H9 (cell line): Measurements from ENCODE around the gene SH3RF2. TPM values are rescaled to one million over a fixed set of nuclear protein-coding genes. Genes with fewer than 3 reads are reported as not detected.

ENCODE experiments used
- DNase-seq: peaks from one replicate; pipeline ENCODE4 v3.0.0-alpha.2; 2017
- H2AFZ ChIP-seq: one replicate; pipeline ENCODE4 v1.6.1; 2013; ENCODE audit warnings: mild to moderate bottlenecking, low read length, control low read depth, moderate library complexity
- H2AK5ac ChIP-seq: 2 replicates; pipeline ENCODE4 v1.6.1; 2013; ENCODE audit warnings: low read length, control low read depth, mixed read lengths; ENCODE audit not compliant: insufficient read length
- H2BK120ac ChIP-seq: one replicate; pipeline ENCODE4 v1.6.1; 2013; ENCODE audit warnings: low read depth, mild to moderate bottlenecking, low read length, control low read depth, inconsistent platforms; ENCODE audit not compliant: poor library complexity, severe bottlenecking
- H2BK12ac ChIP-seq: 2 replicates; pipeline ENCODE4 v1.6.1; 2013; ENCODE audit warnings: low read length, control low read depth, mixed read lengths, low read depth; ENCODE audit not compliant: insufficient read length
- H2BK15ac ChIP-seq: 2 replicates; pipeline ENCODE4 v1.6.1; 2013; ENCODE audit warnings: low read depth, low read length, control low read depth
- H2BK20ac ChIP-seq: one replicate; pipeline ENCODE4 v1.6.1; 2013; ENCODE audit warnings: low read depth, mild to moderate bottlenecking, low read length, control low read depth, inconsistent platforms; ENCODE audit not compliant: poor library complexity, severe bottlenecking
- H2BK5ac ChIP-seq: 2 replicates; pipeline ENCODE4 v1.6.1; 2013; ENCODE audit warnings: low read length, control low read depth, mixed read lengths; ENCODE audit not compliant: insufficient read length
- H3K14ac ChIP-seq: 2 replicates; pipeline ENCODE4 v1.6.1; 2013; ENCODE audit warnings: low read length, control low read depth; ENCODE audit not compliant: insufficient read depth
- H3K18ac ChIP-seq: 2 replicates; pipeline ENCODE4 v1.6.1; 2013; ENCODE audit warnings: low read depth, mild to moderate bottlenecking, mixed read lengths, low read length, control low read depth; ENCODE audit not compliant: insufficient read length
- H3K23ac ChIP-seq: 2 replicates; pipeline ENCODE4 v1.6.1; 2013; ENCODE audit warnings: low read length, control low read depth, mixed read lengths, low read depth; ENCODE audit not compliant: insufficient read length
- H3K23me2 ChIP-seq: 2 replicates; pipeline ENCODE4 v1.6.1; 2013; ENCODE audit warnings: low read depth, mild to moderate bottlenecking, mixed read lengths, low read length, control low read depth; ENCODE audit not compliant: insufficient read length, poor library complexity, severe bottlenecking
- H3K27ac ChIP-seq: 2 replicates; pipeline ENCODE4 v1.5.1; 2013; ENCODE audit warnings: low read length, control low read depth, mixed read lengths, low read depth; ENCODE audit not compliant: insufficient read length
- H3K27me3 ChIP-seq: 2 replicates; pipeline ENCODE4 v1.6.1; 2013; ENCODE audit warnings: low read length, control low read depth, inconsistent platforms; ENCODE audit not compliant: insufficient read depth
- H3K4ac ChIP-seq: 2 replicates; pipeline ENCODE4 v1.6.1; 2013; ENCODE audit warnings: low read depth, mild to moderate bottlenecking, control low read depth, inconsistent platforms, low read length, moderate library complexity
- H3K4me1 ChIP-seq: 2 replicates; pipeline ENCODE4 v1.6.1; 2013; ENCODE audit warnings: low read length, control low read depth, inconsistent platforms; ENCODE audit not compliant: insufficient read depth
- H3K4me2 ChIP-seq: 2 replicates; pipeline ENCODE4 v1.6.1; 2013; ENCODE audit warnings: low read length, control low read depth, mixed read lengths; ENCODE audit not compliant: insufficient read length, insufficient read depth
- H3K56ac ChIP-seq: 2 replicates; pipeline ENCODE4 v1.6.1; 2013; ENCODE audit warnings: low read depth, mild to moderate bottlenecking, mixed read lengths, low read length, control low read depth; ENCODE audit not compliant: insufficient read length
- H3K79me1 ChIP-seq: 2 replicates; pipeline ENCODE4 v1.6.1; 2013; ENCODE audit warnings: low read depth, mild to moderate bottlenecking, moderate library complexity, low read length, control low read depth, inconsistent platforms; ENCODE audit not compliant: insufficient read depth, poor library complexity, severe bottlenecking
- H3K79me2 ChIP-seq: 2 replicates; pipeline ENCODE4 v1.6.1; 2013; ENCODE audit warnings: low read length, control low read depth, inconsistent platforms; ENCODE audit not compliant: insufficient read depth
- H3K9ac ChIP-seq: 2 replicates; pipeline ENCODE4 v1.6.1; 2013; ENCODE audit warnings: low read length, control low read depth, mixed read lengths; ENCODE audit not compliant: insufficient read length; ENCODE audit errors: extremely low read depth
- H3K9me3 ChIP-seq: one replicate; pipeline ENCODE4 v1.6.1; 2013; ENCODE audit warnings: low read depth, low read length, inconsistent platforms; ENCODE audit not compliant: control insufficient read depth
- H3T11ph ChIP-seq: one replicate; pipeline ENCODE4 v1.6.1; 2013; ENCODE audit warnings: mild to moderate bottlenecking, low read length, control low read depth, inconsistent platforms
- H4K20me1 ChIP-seq: one replicate; pipeline ENCODE4 v1.6.1; 2013; ENCODE audit not compliant: control insufficient read depth, insufficient read length, insufficient read depth
- H4K5ac ChIP-seq: 2 replicates; pipeline ENCODE4 v1.6.1; 2013; ENCODE audit warnings: low read depth, mild to moderate bottlenecking, mixed read lengths, low read length, control low read depth; ENCODE audit not compliant: insufficient read length
- H4K8ac ChIP-seq: replicated peaks from 2 replicates; pipeline ENCODE4 v1.6.1; 2013; ENCODE audit warnings: low read length, control low read depth, mixed read lengths, low read depth; ENCODE audit not compliant: insufficient read length
- H4K91ac ChIP-seq: 2 replicates; pipeline ENCODE4 v1.6.1; 2013; ENCODE audit warnings: low read depth, mild to moderate bottlenecking, moderate library complexity, mixed read lengths, low read length, control low read depth; ENCODE audit not compliant: insufficient read length
- H3K27ac Mint-ChIP-seq, 3 experiments: 2 replicates in 2 of 3; 3 replicates in 1 of 3; pipeline ENCODE4 v1.8.0; 2020 to 2021; ENCODE audit warnings: mixed read lengths in 3 of 3, mild to moderate bottlenecking in 1 of 3, moderate library complexity in 1 of 3
- H3K27me3 Mint-ChIP-seq: 2 replicates; pipeline ENCODE4 v1.8.0; 2021; ENCODE audit warnings: low read depth, mild to moderate bottlenecking, moderate library complexity, mixed read lengths
- H3K36me3 Mint-ChIP-seq, 3 experiments: 2 replicates in 2 of 3; 3 replicates in 1 of 3; pipeline ENCODE4 v1.8.0; 2020 to 2021; ENCODE audit warnings: low read depth in 3 of 3, mixed read lengths in 3 of 3; ENCODE audit not compliant: insufficient read depth in 1 of 3
- H3K4me1 Mint-ChIP-seq, 2 experiments: 2 replicates each; pipeline ENCODE4 v1.8.0; 2020; ENCODE audit warnings: mixed read lengths in 2 of 2
- H3K4me3 Mint-ChIP-seq, 2 experiments: 2 replicates in 1 of 2; 3 replicates in 1 of 2; pipeline ENCODE4 v1.8.0; 2020 to 2021; ENCODE audit warnings: mild to moderate bottlenecking in 2 of 2, mixed read lengths in 2 of 2, moderate library complexity in 1 of 2
- H3K9me3 Mint-ChIP-seq, 2 experiments: 2 replicates in 1 of 2; 3 replicates in 1 of 2; pipeline ENCODE4 v1.8.0; 2020; ENCODE audit warnings: mild to moderate bottlenecking in 2 of 2, mixed read lengths in 2 of 2, moderate library complexity in 1 of 2
- WGBS: extraction: QIAGEN DNeasy Blood & Tissue Kit; methylation state at CpG from one replicate; pipeline ENCODE4 v1.1.7; 2013; ENCODE audit warnings: missing lambda C conversion rate, low lambda C conversion rate, mixed read lengths; ENCODE audit not compliant: insufficient read length; ENCODE audit errors: extremely low coverage; 5-methylcytosine and 5-hydroxymethylcytosine counted together
- total RNA-seq: library from RNA; stranded (reverse); gene quantifications from 2 replicates; pipeline ENCODE4 v1.2.1, GENCODE V29; 2021
- TF ChIP-seq, protein P1 (sequence below): fragments of 200-600 bp; sonication (generic); conservative IDR thresholded peaks from 3 replicates; pipeline ENCODE4 v1.8.0; 2021; ENCODE audit warnings: antibody characterized with exemption, mild to moderate bottlenecking

Gene SH3RF2
- total RNA-seq, 1 experiment from 2014 or later = 0.66 TPM

DNA sequence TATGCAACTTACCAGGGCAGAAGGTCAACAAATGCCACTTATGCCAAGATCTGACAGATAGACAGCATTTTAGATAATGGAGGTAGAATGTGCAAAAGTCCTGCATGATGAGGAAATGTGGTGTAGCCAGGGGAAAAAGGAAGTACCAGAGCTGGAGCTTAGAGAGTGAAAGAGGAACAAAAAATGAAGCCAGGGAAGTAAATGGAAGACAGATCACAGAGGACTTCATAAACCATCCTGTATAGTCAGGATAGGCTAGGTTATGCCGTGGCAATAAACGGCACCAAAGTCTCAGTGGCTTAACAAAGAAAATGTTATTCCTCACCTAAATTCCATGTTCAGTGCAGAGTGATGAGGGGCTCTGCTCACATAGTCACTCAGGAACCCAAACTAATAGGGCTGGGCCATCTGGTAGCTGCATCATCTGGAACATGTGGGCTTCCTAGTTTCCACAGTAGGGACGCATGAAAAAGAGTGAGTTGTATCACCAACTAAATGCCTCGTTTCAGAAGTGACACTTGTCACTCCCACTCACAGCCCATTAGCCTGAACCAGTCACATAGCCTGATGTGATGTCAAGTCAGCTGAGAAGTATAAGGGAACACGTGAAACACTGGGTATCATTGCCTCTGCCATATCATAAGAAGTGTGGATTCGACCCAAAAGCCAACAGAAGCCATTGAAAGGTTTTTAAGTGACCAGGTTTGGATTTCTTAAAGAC, 70.3 kb downstream of the SH3RF2 start:
- H3K27me3 Mint-ChIP-seq = no peaks in the 10 kb centered on the region
- Histone ChIP-seq H4K5ac (no peak overlapping the region), H2BK15ac (no peak overlapping the region), H4K20me1 (no peaks in the 10 kb centered on the region), H2AFZ (no peak overlapping the region), H4K8ac (no peak overlapping the region), H3K9me3 (no peaks in the 10 kb centered on the region), H3K4me1 (no peaks in the 10 kb centered on the region), H3K4ac (no peak overlapping the region), H4K91ac (no peak overlapping the region), H3K79me1 (no peaks in the 10 kb centered on the region), H3K23me2 (no peaks in the 10 kb centered on the region), H2BK12ac (no peak overlapping the region), H2BK20ac (no peak overlapping the region), H2BK5ac (no peak overlapping the region), H3K4me2 (no peak overlapping the region), H2AK5ac (no peak overlapping the region), H3K27ac (no peak overlapping the region), H2BK120ac (no peak overlapping the region), H3K56ac (no peak overlapping the region), H3K14ac (no peak overlapping the region), H3K9ac (no peak overlapping the region), H3K18ac (no peak overlapping the region), H3K27me3 (no peaks in the 10 kb centered on the region), H3T11ph (no peak overlapping the region), H3K23ac (no peak overlapping the region), H3K79me2 (no peaks in the 10 kb centered on the region)
- peaks cover 3 to 6% of the 10 kb centered on the region in 2 experiments; a peak in 4 of 5 replicates for H3K9me3 Mint-ChIP-seq
- no peak overlapping the region for H3K4me3 Mint-ChIP-seq
- no peak for DNase-seq
- peaks cover 0 to 4% of the 10 kb centered on the region in 2 experiments; a peak in 2 of 4 replicates for H3K4me1 Mint-ChIP-seq
- no peak overlapping the region for H3K27ac Mint-ChIP-seq
- TF ChIP-seq, protein P1, sequence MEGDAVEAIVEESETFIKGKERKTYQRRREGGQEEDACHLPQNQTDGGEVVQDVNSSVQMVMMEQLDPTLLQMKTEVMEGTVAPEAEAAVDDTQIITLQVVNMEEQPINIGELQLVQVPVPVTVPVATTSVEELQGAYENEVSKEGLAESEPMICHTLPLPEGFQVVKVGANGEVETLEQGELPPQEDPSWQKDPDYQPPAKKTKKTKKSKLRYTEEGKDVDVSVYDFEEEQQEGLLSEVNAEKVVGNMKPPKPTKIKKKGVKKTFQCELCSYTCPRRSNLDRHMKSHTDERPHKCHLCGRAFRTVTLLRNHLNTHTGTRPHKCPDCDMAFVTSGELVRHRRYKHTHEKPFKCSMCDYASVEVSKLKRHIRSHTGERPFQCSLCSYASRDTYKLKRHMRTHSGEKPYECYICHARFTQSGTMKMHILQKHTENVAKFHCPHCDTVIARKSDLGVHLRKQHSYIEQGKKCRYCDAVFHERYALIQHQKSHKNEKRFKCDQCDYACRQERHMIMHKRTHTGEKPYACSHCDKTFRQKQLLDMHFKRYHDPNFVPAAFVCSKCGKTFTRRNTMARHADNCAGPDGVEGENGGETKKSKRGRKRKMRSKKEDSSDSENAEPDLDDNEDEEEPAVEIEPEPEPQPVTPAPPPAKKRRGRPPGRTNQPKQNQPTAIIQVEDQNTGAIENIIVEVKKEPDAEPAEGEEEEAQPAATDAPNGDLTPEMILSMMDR = no peak
- no peaks in the 10 kb centered on the region; a peak in 1 of 7 replicates for H3K36me3 Mint-ChIP-seq
- WGBS = no CpG with 5 or more reads among the region's 6 CpGs
